IgD-negative memory B cell (primary cell): ENCODE measurements around the gene CCT5. TPM values are rescaled to one million over a fixed set of nuclear protein-coding genes. Genes with fewer than 3 reads are reported as not detected.
A peak's percentile ranks its signal among the peaks of the same experiment; 100 is the strongest.
"Not testable (repeated sequence)": the region's sequence is repeated elsewhere in the genome, so short reads cannot be mapped to it uniquely, and the experiment has no call there.

Source experiments
- H3K27ac Mint-ChIP-seq, 3 donors: one replicate each; pipeline ENCODE4 v1.8.0; 2020 to 2022; ENCODE audit warnings: mild to moderate bottlenecking in 3 of 3, mixed read lengths in 3 of 3, moderate library complexity in 1 of 3
- H3K27me3 Mint-ChIP-seq: one replicate; pipeline ENCODE4 v1.8.0; 2021; ENCODE audit warnings: mixed read lengths
- H3K36me3 Mint-ChIP-seq: one replicate; pipeline ENCODE4 v1.8.0; 2020; ENCODE audit warnings: mild to moderate bottlenecking, mixed read lengths
- H3K4me1 Mint-ChIP-seq, 3 donors: one replicate each; pipeline ENCODE4 v1.8.0; 2020 to 2022; ENCODE audit warnings: mixed read lengths in 3 of 3, mild to moderate bottlenecking in 1 of 3
- H3K4me3 Mint-ChIP-seq, 4 donors: one replicate each; pipeline ENCODE4 v1.8.0; 2020 to 2022; ENCODE audit warnings: mild to moderate bottlenecking in 4 of 4, mixed read lengths in 4 of 4, moderate library complexity in 3 of 4
- H3K9me3 Mint-ChIP-seq, 3 donors: one replicate each; pipeline ENCODE4 v1.8.0; 2020 to 2021; ENCODE audit warnings: mixed read lengths in 3 of 3, mild to moderate bottlenecking in 1 of 3
- polyA plus RNA-seq: library from polyadenylated mRNA; unstranded; fragments of 300-500 nt; fragmentation: Illumina TruSeq; gene quantifications from one replicate; pipeline ENCODE4 v1.2.3, GENCODE V29; 2021

The CCT5 gene
- polyA plus RNA-seq, 1 donor from 2014 or later = 180 TPM

GRCh38 chr5:10257870-10258269 is 7.8 kb downstream of the CCT5 start:
- Mint-ChIP-seq H3K27me3 (no peaks in the 10 kb centered on the region), H3K9me3 (no peaks in the 10 kb centered on the region), H3K36me3 (peaks cover 11% of the 10 kb centered on the region), H3K4me3 (no peak overlapping the region), H3K27ac (no peak overlapping the region), H3K4me1 (peaks cover 4 to 7% (median 7%) of the 10 kb centered on the region in 3 donors)

- no peaks in the 10 kb centered on the region for H3K9me3 Mint-ChIP-seq
- H3K27me3 Mint-ChIP-seq = no peaks in the 10 kb centered on the region
- no peak overlapping the region for H3K27ac Mint-ChIP-seq
These were observed 9.8 kb downstream of the CCT5 start for GRCh38 chr5:10259899-10260298.

GRCh38 chr5:10261065-10261464 is 11.0 kb downstream of the CCT5 start:
- Mint-ChIP-seq H3K4me1 (peaks cover 0 to under 1% (median 0%) of the 10 kb centered on the region in 3 donors), H3K4me3 (no peak overlapping the region), H3K27me3 (no peaks in the 10 kb centered on the region), H3K27ac (no peak overlapping the region), H3K36me3 (peaks cover 12% of the 10 kb centered on the region), H3K9me3 (no peaks in the 10 kb centered on the region)

More at GRCh38 chr5:10259899-10260298, 9.8 kb downstream of the CCT5 start:
- peaks cover 12% of the 10 kb centered on the region for H3K36me3 Mint-ChIP-seq
- no peak overlapping the region for H3K4me3 Mint-ChIP-seq
- H3K4me1 Mint-ChIP-seq = peaks cover 0 to 3% (median 1%) of the 10 kb centered on the region in 3 donors

- no peaks in the 10 kb centered on the region for H3K27me3 Mint-ChIP-seq
- no peak overlapping the region for H3K4me3 Mint-ChIP-seq
- peaks cover 12% of the 10 kb centered on the region for H3K36me3 Mint-ChIP-seq
- no peaks in the 10 kb centered on the region for H3K9me3 Mint-ChIP-seq
- H3K27ac Mint-ChIP-seq = no peak overlapping the region
- H3K4me1 Mint-ChIP-seq = peaks cover 0 to 1% (median 0%) of the 10 kb centered on the region in 3 donors
These were observed 12.2 kb downstream of the CCT5 start for GRCh38 chr5:10262121-10262774.

- H3K4me3 Mint-ChIP-seq = no peak overlapping the region
- H3K27me3 Mint-ChIP-seq = no peaks in the 10 kb centered on the region
- no peak overlapping the region for H3K27ac Mint-ChIP-seq
- peaks cover 12% of the 10 kb centered on the region for H3K36me3 Mint-ChIP-seq
- H3K9me3 Mint-ChIP-seq = no peaks in the 10 kb centered on the region
- H3K4me1 Mint-ChIP-seq = peaks cover 0 to 1% (median 0%) of the 10 kb centered on the region in 3 donors
These were observed 12.9 kb downstream of the CCT5 start for GRCh38 chr5:10262995-10263394.

- H3K4me3 Mint-ChIP-seq = no peak overlapping the region
- H3K36me3 Mint-ChIP-seq = peaks cover 9% of the 10 kb centered on the region
- no peaks in the 10 kb centered on the region for H3K9me3 Mint-ChIP-seq
- H3K4me1 Mint-ChIP-seq = peaks cover 0 to 1% (median 0%) of the 10 kb centered on the region in 3 donors
- H3K27me3 Mint-ChIP-seq = no peaks in the 10 kb centered on the region
- H3K27ac Mint-ChIP-seq = peak overlapping the region in 1 of 3 donors; percentile 59
These were observed 14.5 kb downstream of the CCT5 start for GRCh38 chr5:10264604-10265003.

GRCh38 chr5:10265245-10266109 is 15.4 kb downstream of the CCT5 start:
- no peaks in the 10 kb centered on the region for H3K9me3 Mint-ChIP-seq
- H3K4me3 Mint-ChIP-seq = no peak overlapping the region
- peaks cover 0 to 1% (median 0%) of the 10 kb centered on the region in 3 donors for H3K4me1 Mint-ChIP-seq
- H3K27me3 Mint-ChIP-seq = no peaks in the 10 kb centered on the region
- peaks cover 5% of the 10 kb centered on the region for H3K36me3 Mint-ChIP-seq
- H3K27ac Mint-ChIP-seq = peak overlapping the region in 1 of 3 donors; percentile 68

GRCh38 chr5:10266137-10266536 is 16.1 kb downstream of the CCT5 start:
- Mint-ChIP-seq H3K4me3 (no peak overlapping the region), H3K4me1 (peaks cover 0 to 1% (median 0%) of the 10 kb centered on the region in 3 donors), H3K9me3 (no peaks in the 10 kb centered on the region), H3K36me3 (peaks cover 7% of the 10 kb centered on the region), H3K27me3 (no peaks in the 10 kb centered on the region), H3K27ac (peak overlapping the region in 1 of 3 donors; percentile 68)

GRCh38 chr5:10266839-10267238 is 16.8 kb downstream of the CCT5 start:
- Mint-ChIP-seq H3K36me3 (peaks cover 7% of the 10 kb centered on the region), H3K27me3 (no peaks in the 10 kb centered on the region), H3K27ac (no peak overlapping the region), H3K4me3 (no peak overlapping the region), H3K4me1 (peaks cover 0 to 1% (median 0%) of the 10 kb centered on the region in 3 donors), H3K9me3 (no peaks in the 10 kb centered on the region)

- peaks cover 4% of the 10 kb centered on the region for H3K36me3 Mint-ChIP-seq
- no peak overlapping the region for H3K4me3 Mint-ChIP-seq
- H3K27me3 Mint-ChIP-seq = peaks cover 2% of the 10 kb centered on the region
- H3K4me1 Mint-ChIP-seq = peaks cover 0 to 1% (median 0%) of the 10 kb centered on the region in 3 donors
- H3K9me3 Mint-ChIP-seq = no peaks in the 10 kb centered on the region
- no peak overlapping the region for H3K27ac Mint-ChIP-seq
These were observed 18.0 kb downstream of the CCT5 start for GRCh38 chr5:10268100-10268499.

GRCh38 chr5:10272053-10272874 is 22.2 kb downstream of the CCT5 start:
- Mint-ChIP-seq H3K27me3 (peaks cover 6% of the 10 kb centered on the region), H3K36me3 (peaks cover 1% of the 10 kb centered on the region), H3K4me1 (peaks cover 0 to 1% (median 0%) of the 10 kb centered on the region in 3 donors), H3K27ac (no peak overlapping the region), H3K4me3 (no peak overlapping the region), H3K9me3 (no peaks in the 10 kb centered on the region)

GRCh38 chr5:10272875-10273209 is 22.8 kb downstream of the CCT5 start:
- not testable (repeated sequence) for H3K4me3 Mint-ChIP-seq, H3K9me3 Mint-ChIP-seq, H3K27me3 Mint-ChIP-seq, H3K36me3 Mint-ChIP-seq, H3K4me1 Mint-ChIP-seq, H3K27ac Mint-ChIP-seq

GRCh38 chr5:10275460-10275859 is 25.4 kb downstream of the CCT5 start:
- H3K9me3 Mint-ChIP-seq = no peaks in the 10 kb centered on the region
- H3K4me1 Mint-ChIP-seq = peaks cover 0 to 1% (median 0%) of the 10 kb centered on the region in 3 donors
- no peak overlapping the region for H3K4me3 Mint-ChIP-seq
- peaks cover 6% of the 10 kb centered on the region for H3K27me3 Mint-ChIP-seq
- peaks cover 1% of the 10 kb centered on the region for H3K36me3 Mint-ChIP-seq
- no peak overlapping the region for H3K27ac Mint-ChIP-seq

- peaks cover 0 to 1% (median 0%) of the 10 kb centered on the region in 3 donors for H3K4me1 Mint-ChIP-seq
- no peaks in the 10 kb centered on the region for H3K36me3 Mint-ChIP-seq
- H3K4me3 Mint-ChIP-seq = no peak overlapping the region
- H3K27ac Mint-ChIP-seq = no peak overlapping the region
- no peaks in the 10 kb centered on the region for H3K9me3 Mint-ChIP-seq
- peaks cover 6% of the 10 kb centered on the region for H3K27me3 Mint-ChIP-seq
These were observed 25.9 kb downstream of the CCT5 start for GRCh38 chr5:10275991-10276390.

- Mint-ChIP-seq H3K4me1 (peaks cover 0 to 1% (median 0%) of the 10 kb centered on the region in 3 donors), H3K9me3 (no peaks in the 10 kb centered on the region), H3K27ac (no peak overlapping the region), H3K4me3 (no peak overlapping the region), H3K27me3 (peaks cover 6% of the 10 kb centered on the region), H3K36me3 (no peaks in the 10 kb centered on the region)
These were observed 26.6 kb downstream of the CCT5 start for GRCh38 chr5:10276691-10277090.
